GM08714 (cell line): ENCODE data around the gene PCDHB6.
"Not testable (repeated sequence)": the region's sequence is repeated elsewhere in the genome, so short reads cannot be mapped to it uniquely, and the experiment has no call there.

Experiments used
- H3K4me3 ChIP-seq: fragments of 200-500 bp; sonication (Bioruptor generic); 2 replicates; pipeline ENCODE4 v1.5.1; 2014; ENCODE audit warnings: mild to moderate bottlenecking, low read length, inconsistent platforms
- ZNF274 ChIP-seq: IDR thresholded peaks from 2 replicates; pipeline ENCODE4 v1.6.1; 2012; ENCODE audit warnings: mild to moderate bottlenecking, low read depth, low read length

The PCDHB6 gene

DNA sequence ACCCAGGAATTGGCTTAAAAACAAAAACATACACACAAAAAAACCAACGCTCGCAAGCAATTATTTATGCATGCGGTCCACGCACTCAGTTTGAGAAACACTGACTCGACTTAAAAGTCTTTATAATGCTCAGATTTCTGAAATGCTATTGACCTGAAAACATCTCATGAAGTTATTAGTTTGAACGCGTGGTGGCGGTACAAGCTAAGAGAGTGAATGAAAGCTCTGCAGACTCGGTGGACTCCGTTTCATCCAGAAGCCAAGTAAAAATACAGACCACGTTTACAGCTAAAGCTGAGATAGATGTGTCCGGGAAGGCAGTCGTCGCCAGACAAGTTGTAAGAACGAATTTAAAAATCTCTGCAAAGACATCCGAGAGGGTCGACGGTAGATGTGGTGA, at the start of gene PCDHB6:
Gene PCDHB6 (plus strand): TSS at position 246 of the 400 bp plus-strand sequence. CDS start 201 bp downstream, outside the sequence.
- no peak for TF ChIP-seq ZNF274
- no peak within 1 kb of the TSS for H3K4me3 ChIP-seq

DNA sequence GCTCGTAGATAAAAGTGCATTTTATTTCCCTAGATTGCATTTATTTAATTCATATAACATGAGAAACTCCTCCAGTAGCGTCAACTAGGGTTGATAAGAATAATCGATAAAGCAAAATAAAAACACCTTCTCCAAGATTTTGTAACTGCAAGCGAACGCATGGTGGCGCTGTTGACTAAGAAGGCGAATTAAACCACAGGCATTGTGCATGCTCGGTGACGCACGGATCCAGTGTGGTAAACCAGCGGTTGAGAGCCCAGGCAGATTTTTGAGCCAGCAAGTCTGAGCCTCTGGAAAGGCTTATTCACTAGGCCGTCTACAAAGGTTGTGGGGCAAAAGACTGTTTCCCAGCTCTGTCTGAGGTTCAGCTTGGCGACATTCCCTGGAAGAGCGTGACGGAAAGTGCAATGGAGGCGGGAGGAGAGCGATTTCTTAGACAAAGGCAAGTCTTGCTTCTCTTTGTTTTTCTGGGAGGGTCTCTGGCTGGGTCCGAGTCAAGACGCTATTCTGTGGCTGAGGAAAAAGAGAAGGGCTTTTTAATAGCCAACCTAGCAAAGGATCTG, 49.5 kb upstream of the PCDHB6 start, which contains the start of gene PCDHB3:
Gene PCDHB3 (plus strand): TSS at position 231 of the 563 bp plus-strand sequence. CDS start 177 bp downstream, at position 408.
- no peak within 1 kb of the TSS for H3K4me3 ChIP-seq
- TF ChIP-seq ZNF274 = no peak

DNA sequence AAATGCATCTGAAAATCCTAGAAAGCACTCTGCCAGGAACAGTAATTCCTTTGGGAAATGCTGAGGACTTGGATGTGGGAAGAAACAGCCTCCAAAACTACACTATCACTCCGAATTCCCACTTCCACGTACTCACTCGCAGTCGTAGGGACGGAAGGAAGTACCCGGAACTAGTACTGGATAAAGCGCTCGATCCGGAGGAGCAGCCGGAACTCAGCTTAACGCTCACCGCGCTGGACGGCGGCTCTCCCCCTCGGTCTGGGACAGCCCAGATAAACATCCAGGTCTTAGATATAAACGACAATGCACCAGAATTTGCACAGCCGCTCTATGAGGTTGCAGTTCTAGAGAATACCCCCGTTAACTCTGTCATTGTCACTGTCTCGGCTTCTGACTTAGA, 48.8 kb upstream of the PCDHB6 start:
- H3K4me3 ChIP-seq = no peak overlapping the region
- no peak for TF ChIP-seq ZNF274

DNA sequence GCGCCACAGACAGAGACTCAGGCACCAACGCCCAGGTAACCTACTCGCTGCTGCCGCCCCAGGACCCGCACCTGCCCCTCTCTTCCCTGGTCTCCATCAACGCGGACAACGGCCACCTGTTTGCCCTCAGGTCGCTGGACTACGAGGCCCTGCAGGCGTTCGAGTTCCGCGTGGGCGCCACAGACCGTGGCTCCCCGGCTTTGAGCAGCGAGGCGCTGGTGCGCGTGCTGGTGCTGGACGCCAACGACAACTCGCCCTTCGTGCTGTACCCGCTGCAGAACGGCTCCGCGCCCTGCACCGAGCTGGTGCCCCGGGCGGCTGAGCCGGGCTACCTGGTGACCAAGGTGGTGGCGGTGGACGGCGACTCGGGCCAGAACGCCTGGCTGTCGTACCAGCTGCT, 47.8 kb upstream of the PCDHB6 start:
- not testable (repeated sequence) for H3K4me3 ChIP-seq

DNA sequence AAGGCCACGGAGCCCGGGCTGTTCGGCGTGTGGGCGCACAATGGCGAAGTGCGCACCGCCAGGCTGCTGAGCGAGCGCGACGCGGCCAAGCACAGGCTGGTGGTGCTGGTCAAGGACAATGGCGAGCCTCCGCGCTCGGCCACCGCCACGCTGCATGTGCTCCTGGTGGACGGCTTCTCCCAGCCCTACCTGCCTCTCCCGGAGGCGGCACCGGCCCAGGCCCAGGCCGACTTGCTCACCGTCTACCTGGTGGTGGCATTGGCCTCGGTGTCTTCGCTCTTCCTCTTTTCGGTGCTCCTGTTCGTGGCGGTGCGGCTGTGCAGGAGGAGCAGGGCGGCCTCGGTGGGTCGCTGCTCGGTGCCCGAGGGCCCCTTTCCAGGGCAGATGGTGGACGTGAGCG, 47.4 kb upstream of the PCDHB6 start:
- H3K4me3 ChIP-seq = not testable (repeated sequence)

DNA sequence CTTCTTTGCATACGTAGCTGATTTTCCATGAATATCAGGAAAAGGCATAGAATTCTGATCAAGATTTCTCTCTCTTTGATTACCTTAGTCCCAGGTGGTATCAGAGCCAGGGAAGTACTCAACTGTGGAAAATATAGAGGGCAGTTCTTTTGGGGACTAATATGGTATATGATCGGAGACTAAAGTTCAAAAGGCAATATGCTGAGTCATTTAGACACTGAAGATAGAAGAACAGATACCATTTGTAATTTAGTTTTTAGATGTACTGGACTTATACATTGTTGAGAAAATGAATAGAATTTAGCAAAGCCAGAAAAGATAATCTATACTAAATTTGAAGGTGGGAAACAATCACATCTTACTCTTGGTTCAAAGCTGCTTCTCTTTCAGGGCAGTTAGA, 44.5 kb upstream of the PCDHB6 start:
- no peak for TF ChIP-seq ZNF274
- no peak overlapping the region for H3K4me3 ChIP-seq

DNA sequence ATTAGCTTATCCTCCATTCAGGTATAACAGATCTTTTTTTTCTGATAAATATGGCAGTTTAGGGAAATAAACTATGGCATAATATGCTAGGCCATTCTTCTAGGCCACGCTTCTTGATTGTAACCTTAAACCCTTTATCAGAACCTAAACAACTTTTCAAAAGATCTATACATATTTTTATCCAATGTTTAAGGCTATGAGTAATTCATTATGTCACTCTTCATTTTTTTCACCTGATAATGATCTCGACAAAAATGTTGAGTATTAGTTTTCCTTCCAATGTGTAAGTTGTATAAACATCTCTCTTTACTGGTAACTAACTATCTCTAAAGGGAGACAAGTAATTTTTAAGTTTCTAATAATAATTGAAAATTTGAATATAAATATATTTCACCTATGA, 30.6 kb upstream of the PCDHB6 start:
- no peak for TF ChIP-seq ZNF274
- no peak overlapping the region for H3K4me3 ChIP-seq

DNA sequence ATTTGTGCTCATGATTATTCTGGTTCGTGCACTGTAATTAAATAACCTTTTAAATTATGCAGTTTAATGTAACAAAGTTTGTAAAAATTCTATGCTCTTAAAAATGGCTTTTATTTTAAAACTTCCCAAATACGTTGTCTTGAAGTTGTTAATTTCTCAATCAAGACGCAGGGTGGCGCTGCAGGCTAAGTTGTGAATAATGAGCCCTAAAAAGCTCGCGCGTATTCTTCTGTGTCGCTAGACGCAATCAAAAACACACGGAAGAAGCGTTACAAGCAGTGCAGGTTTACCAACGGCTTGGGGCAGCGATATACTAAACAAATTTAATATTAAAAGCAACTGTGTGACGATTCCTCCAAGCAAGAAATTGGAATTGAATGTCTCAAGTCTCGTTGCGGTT, 28.3 kb upstream of the PCDHB6 start, which contains the start of gene PCDHB4:
Gene PCDHB4 (plus strand): TSS at position 256 of the 400 bp plus-strand sequence. CDS start 181 bp downstream, outside the sequence.
- no peak within 1 kb of the TSS for H3K4me3 ChIP-seq
- TF ChIP-seq ZNF274 = no peak

DNA sequence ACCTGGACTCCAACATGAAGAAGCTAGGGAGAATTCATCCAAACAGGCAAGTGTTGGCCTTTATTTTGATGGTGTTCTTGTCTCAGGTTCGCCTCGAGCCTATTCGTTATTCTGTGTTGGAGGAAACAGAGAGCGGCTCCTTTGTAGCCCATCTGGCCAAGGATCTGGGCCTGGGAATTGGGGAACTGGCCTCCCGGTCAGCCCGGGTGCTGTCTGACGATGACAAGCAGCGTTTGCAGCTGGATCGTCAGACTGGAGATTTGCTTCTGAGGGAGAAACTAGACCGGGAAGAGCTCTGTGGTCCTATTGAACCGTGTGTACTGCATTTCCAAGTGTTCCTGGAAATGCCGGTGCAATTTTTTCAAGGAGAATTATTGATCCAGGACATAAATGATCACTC, 27.9 kb upstream of the PCDHB6 start:
- no peak for TF ChIP-seq ZNF274
- H3K4me3 ChIP-seq = no peak overlapping the region

DNA sequence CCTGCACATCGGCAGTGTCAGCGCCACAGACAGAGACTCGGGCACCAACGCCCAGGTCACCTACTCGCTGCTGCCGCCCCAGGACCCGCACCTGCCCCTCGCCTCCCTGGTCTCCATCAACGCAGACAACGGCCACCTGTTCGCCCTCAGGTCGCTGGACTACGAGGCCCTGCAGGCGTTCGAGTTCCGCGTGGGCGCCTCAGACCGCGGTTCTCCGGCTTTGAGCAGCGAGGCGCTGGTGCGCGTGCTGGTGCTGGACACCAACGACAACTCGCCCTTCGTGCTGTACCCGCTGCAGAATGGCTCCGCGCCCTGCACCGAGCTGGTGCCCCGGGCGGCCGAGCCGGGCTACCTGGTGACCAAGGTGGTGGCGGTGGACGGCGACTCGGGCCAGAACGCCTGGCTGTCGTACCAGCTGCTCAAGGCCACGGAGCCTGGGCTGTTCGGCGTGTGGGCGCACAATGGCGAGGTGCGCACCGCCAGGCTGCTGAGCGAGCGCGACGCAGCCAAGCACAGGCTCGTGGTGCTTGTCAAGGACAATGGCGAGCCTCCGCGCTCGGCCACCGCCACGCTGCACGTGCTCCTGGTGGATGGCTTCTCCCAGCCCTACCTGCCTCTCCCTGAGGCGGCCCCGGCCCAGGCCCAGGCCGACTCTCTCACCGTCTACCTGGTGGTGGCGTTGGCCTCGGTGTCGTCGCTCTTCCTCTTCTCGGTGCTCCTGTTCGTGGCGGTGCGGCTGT, 26.3 kb upstream of the PCDHB6 start:
- not testable (repeated sequence) for H3K4me3 ChIP-seq

DNA sequence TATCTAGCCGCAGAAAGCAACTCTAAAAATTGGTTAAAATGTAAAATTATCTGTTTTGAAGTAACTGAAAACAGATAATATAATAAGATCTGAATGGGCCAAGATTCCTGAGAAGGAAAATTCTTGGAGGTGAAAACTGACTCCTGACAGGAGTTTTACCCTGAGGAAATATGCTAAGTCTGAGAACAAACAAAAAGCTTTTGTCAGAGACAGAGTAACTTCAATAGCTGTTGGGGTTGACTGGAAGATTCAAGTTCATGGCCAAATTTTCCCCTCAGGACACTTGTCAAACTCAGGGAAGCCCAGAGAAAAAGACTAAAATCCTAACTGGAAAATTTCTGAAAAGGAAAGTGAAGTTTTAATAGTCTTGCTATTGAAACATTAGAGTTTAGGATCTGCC, 22.6 kb upstream of the PCDHB6 start:
- no peak overlapping the region for H3K4me3 ChIP-seq
- TF ChIP-seq ZNF274 = no peak

DNA sequence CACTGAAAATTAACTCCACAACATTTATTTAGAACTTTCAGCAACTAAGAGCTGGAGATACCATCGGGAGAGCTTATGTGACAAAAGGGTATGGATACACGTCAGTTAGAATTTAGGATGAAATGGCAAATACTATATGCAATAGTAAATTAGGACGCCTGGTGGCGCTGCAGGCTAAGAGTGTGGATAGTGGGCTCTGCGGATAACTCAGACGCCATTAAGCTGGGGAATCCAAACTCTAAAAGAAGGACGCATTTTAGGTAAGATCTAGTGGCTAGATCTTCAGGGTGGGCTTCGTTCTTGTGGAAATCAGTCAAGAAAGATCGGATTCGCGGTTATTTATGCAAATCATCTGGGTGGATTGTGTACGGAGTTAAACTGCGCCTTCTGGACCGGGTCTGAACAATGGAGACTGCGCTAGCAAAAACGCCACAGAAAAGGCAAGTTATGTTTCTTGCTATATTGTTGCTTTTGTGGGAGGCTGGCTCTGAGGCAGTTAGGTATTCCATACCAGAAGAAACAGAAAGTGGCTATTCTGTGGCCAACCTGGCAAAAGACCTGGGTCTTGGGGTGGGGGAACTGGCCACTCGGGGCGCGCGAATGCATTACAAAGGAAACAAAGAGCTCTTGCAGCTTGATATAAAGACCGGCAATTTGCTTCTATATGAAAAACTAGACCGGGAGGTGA, 14.7 kb upstream of the PCDHB6 start, which contains the start of gene PCDHB5:
Gene PCDHB5 (plus strand): TSS at position 177 of the 688 bp plus-strand sequence. CDS start 229 bp downstream, at position 406.
- no peak within 1 kb of the TSS for H3K4me3 ChIP-seq

DNA sequence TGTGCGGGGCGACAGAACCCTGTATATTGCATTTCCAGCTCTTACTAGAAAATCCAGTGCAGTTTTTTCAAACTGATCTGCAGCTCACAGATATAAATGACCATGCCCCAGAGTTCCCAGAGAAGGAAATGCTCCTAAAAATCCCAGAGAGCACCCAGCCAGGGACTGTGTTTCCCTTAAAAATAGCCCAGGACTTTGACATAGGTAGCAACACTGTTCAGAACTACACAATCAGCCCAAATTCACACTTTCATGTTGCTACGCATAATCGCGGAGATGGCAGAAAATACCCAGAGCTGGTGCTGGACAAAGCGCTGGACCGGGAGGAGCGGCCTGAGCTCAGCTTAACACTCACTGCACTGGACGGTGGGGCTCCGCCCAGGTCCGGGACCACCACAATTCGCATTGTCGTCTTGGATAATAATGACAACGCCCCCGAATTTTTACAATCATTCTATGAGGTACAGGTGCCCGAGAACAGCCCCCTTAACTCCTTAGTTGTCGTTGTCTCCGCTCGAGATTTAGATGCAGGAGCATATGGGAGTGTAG, 14.1 kb upstream of the PCDHB6 start:
- no peak for TF ChIP-seq ZNF274
- H3K4me3 ChIP-seq = no peak overlapping the region

More for the DNA sequence above, 14.7 kb upstream of the PCDHB6 start, which contains the start of gene PCDHB5:
- TF ChIP-seq ZNF274 = no peak

DNA sequence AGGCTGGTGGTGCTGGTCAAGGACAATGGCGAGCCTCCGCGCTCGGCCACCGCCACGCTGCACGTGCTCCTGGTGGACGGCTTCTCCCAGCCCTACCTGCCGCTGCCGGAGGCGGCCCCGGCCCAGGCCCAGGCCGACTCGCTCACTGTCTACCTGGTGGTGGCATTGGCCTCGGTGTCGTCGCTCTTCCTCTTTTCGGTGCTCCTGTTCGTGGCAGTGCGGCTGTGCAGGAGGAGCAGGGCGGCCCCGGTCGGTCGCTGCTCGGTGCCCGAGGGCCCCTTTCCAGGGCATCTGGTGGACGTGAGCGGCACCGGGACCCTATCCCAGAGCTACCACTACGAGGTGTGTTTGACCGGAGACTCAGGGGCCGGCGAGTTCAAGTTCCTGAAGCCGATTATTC, 12.5 kb upstream of the PCDHB6 start:
- not testable (repeated sequence) for H3K4me3 ChIP-seq
